SW480 (cell line): ENCODE data around the gene LIN7A.

ENCODE experiments used
- DNase-seq: peaks from one replicate; pipeline ENCODE4 v3.0.0-alpha.2; 2016; ENCODE audit warnings: low spot score

The LIN7A gene, protein sequence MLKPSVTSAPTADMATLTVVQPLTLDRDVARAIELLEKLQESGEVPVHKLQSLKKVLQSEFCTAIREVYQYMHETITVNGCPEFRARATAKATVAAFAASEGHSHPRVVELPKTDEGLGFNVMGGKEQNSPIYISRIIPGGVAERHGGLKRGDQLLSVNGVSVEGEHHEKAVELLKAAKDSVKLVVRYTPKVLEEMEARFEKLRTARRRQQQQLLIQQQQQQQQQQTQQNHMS

DNA sequence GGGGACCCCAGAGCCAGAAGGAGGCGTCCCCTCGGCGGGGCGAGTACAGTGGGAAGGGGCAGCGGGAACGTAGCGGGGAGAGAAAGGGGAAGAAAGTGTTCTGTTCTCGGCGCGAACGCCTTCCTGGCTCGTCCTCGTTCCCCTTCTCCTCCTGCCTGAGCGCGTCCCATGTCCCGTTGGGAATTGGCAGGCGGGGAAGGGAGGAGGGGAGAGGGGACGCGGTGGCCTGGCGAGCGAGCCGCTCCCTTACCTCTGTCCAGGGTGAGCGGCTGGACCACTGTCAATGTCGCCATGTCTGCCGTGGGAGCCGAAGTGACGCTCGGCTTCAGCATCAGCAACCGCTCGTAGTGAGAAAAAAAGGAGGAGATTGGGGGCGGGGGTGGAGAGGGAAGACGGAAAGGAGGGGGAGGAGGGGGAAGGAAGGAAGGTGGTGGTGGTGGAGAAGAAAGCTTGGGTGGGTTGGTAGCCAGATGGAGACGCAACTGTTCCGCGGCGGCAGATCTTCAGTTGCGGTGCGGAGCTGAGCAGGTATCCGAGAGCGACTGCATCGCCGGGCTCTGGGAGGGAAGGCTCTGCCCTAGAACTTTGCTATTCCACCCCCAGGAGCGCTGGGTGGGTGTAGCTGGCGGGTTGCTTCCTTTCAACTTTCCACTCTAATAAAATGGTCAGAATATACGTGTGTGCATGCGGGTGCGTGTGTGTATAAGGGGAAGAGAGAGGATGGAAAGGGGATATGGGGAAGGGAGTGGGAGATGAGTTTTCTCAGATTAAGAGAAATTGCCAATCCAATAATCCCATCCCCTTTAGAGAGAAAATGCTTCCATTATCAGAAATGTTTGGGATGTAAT is at the start of gene LIN7A:
Gene LIN7A, minus strand, starts transcription at position 544 of the 848 bp plus-strand sequence. Its CDS starts 212 bp downstream, at position 332.
- peak; percentile 8 for DNase-seq

DNA sequence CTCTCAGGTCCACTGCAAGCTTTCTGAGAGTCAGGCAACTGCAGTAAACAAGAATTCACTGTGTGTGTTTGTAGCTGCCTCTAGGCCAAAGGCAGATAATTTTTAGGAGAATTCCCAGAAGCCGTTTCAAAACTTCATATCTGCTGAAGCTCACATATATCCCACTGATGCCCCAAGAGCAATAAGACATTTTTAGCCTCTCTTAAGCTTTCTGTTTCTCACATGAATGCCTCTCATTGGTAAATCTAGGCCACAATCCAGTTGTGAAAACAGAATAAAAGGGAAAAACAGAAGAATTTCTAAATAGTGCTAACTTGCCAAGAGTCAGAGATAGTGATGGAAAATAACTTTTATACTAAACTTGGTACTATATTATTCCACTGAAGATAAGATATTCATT is 48.5 kb upstream of the LIN7A start:
- no peak for DNase-seq

DNA sequence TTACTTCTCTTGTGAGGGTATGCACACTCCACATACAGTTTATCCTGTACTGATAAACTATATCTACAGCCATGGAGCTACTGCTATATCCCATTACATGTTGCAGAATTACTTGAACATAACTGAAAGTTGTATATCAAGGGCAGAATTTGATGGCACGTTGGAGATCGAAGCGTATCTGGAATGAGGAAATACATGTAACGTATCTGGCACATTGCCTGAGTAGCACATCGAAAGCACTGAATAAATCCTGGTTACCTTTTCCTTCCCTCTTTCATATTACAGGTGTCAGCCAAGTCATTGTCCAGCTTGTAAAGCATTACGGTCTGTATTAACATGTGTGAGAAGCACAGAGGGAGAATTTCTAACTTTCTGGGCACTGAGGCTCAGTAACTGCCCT is 42.1 kb upstream of the LIN7A start:
- no peak for DNase-seq

DNA sequence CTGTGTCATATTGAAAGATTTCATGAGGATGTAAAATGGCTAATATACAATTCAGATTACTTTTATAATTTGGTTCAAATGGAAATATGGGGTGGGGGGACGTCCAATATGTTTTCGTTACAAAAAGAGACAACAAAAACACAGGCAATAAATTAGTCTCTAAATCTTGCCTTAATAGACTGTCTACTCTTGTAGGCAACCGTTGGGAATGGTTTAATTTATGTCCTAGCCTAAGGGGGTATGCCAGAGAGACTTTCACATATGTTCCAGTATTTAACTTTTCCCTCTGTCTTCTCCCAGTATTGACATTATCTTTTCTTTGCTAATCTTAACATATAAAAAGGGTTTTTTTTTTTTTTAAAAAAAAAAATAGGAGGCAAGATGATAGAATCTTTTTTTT is 41.5 kb upstream of the LIN7A start:
- no peak for DNase-seq

DNA sequence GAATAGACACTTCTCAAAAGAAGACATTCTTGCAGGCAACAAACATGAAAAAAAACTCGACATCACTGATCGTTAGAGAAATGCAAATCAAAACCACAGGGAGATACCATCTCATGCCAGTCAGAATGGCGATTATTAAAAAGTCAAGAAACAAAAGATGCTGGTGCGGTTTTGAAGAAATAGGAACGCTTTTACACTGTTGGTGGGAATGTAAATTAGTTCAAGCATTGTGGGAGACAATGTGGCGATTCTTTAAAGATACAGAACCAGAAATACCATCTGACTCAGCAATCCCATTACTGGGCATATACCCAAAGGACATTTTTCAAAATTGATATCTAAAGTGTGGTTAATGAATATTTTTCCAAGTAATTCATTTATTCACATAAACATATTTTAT is 39.6 kb upstream of the LIN7A start:
- no peak for DNase-seq

DNA sequence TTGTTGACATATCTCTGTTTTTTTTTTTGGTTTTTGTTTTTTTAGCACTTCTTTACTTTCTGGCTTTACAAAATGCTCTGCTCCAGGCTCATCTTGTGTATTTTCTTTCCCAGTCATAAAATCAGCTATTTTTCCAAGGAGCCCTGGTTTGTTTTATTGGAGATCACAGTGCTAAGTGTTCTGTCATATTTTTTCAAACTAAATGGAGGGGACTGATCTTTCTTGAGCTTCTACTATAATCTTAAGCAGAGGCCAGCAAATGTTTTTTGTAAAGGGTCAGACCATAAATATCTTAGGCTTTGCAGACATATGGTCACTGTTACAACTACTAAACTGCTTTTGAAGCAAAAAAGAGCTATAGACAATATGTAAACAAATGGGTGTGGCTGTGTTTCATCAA is 30.6 kb upstream of the LIN7A start:
- DNase-seq = no peak

DNA sequence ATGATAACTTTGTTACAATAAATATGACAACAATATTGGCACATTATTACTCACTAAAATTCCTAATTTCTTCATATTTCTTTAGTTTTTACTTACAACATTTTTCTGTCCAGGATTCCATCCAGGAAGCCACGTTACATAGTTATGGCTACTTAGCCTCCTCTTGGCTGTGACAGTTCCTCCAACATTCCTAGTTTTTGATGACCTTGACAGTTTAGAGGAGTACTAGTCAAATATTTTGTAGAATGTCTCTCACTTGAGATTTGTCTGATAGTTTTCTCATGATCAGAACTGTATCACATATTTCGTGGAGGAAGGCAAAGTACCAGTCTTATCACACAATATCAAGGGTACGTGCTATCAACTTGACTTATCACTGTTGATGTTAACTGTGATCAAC is 29.8 kb upstream of the LIN7A start:
- DNase-seq = no peak

DNA sequence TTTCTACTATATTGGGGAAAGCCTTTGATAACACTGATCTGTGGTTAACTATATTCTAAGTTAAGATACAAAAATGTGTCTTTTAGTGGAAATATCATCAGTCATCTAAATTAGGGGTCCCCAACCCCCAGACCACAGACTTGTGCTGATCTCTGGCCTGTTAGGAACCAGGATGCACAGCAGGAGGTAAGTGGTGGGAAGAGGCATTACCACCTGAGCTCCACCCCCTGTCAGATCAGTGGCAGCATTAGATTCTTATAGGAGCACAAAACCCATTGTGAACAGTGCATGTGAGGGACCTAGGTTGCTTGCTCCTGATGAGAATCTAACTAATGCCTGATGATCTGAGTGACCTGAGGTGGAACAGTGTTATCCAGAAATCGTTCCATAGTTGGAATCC is 28.3 kb upstream of the LIN7A start:
- no peak for DNase-seq

DNA sequence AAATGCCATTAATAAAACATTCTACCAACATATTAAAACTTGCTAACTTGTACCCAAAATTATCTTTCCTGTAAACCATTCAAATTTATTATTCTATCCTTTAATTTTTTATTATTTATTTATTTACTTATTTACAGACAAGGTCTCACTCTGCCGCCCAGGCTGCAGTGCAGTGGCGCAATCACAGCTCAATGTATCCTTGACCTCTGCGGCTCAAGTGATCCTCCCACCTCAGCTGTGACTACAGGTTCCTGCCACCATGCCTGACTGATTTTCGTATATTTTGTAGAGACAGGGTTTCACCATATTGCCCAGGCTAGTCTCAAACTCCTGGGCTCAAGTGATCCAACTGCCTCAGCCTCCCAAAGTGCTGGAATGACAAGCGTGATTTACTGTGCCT is 20.4 kb upstream of the LIN7A start:
- no peak for DNase-seq

DNA sequence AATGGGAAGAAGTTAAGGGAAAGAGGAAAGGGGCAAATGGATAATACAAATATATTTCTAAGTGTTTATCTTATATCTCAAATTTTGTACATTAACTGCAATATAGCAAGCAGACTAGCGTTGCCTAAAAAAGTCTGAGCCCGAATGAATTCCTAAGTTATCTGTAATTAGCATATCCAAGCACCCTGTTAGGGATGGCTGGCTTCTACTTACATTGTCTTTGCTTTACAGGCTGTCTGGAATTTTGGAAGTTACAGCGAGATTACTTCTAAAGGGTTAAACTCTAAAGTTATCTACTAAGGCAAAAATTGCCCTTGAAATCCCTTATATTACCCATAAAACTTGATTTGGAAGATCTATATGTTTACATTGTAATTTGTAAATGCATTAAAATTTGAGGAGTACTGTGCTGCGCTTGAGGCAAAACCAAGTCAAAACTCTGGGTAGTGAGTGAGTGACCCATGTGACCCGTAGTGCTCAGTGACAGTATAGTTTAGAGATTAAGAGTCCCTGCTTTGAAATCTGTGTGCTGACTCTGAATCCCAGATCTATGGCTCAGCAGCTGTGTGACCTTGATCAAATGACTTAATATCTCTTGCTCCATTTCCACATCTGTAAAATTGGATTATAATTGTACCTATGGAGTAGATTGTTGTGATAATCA is 17.3 kb upstream of the LIN7A start:
- no peak for DNase-seq

DNA sequence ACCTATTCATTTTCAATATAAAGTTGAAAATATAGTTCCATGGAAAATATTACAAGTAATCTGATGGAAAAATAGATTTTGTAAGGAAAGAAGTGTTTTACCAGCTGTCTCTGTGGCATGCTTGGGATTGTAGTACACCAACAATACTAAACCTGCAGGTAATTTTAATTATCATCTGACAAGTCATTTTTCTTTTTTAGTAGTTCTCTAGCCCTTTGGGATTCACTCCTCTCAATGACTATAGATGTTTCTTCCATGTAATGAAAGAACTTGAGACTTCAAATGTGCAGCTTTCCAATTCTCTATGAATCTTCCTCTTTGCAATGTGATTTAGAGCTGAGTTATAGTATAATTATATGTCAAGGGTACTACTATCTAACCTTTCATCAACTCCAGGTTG is 14.7 kb upstream of the LIN7A start:
- DNase-seq = no peak

DNA sequence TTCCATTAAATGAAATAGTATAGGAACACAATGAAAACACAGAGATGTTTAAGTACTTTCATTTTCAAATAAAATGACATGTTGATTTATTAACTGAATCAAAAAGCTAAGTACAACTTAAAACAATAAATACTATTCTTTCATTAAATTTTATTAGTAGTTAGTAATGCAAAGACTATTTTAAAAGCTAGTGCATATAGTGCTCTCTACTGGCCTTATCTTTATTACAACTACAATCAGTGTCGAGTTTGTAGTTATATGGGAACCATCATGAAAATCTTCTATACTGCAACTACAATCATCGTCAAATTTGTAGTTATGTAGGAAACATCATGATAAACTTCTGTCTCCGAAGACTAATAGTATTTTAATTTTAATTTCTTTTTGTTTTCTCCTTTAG is 8.9 kb upstream of the LIN7A start:
- DNase-seq = peak; percentile 4

DNA sequence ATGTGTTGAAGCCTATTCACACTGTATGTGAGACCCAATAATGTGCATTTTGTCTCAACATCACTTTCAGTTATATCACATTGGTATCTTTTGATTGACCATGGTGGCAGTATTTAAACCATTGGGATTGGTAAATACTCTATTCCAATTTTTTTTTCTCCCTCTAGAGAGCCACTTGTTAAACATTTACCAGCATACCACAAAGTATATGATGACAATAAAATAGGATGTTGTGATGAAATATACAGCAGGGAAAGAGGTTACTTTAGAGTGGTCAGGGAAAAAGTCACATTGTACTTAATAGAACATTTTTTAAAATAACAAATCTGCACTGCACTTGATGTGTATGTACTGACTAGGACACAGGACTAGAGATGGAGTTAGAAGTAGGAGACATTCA is 5.6 kb upstream of the LIN7A start:
- peak; percentile 36 for DNase-seq

DNA sequence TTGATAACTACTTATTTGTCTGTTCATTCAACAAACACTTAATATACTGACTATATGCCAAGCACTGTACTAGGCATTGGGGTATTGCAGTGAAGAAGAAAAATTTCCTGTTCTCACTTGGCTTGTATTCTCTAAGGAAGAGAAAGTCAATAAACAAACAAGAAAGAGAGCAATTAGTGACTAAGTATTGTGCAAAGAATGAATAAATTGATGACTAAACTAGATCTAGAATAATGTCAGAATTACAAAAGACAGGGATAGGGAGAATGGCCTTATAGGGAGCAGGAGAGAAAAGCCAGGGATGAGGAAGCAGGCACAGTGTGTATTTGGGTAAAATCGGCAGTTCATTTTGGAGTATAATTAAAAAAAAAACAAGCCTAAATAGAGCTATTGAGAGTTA is 4.2 kb upstream of the LIN7A start:
- DNase-seq = no peak

DNA sequence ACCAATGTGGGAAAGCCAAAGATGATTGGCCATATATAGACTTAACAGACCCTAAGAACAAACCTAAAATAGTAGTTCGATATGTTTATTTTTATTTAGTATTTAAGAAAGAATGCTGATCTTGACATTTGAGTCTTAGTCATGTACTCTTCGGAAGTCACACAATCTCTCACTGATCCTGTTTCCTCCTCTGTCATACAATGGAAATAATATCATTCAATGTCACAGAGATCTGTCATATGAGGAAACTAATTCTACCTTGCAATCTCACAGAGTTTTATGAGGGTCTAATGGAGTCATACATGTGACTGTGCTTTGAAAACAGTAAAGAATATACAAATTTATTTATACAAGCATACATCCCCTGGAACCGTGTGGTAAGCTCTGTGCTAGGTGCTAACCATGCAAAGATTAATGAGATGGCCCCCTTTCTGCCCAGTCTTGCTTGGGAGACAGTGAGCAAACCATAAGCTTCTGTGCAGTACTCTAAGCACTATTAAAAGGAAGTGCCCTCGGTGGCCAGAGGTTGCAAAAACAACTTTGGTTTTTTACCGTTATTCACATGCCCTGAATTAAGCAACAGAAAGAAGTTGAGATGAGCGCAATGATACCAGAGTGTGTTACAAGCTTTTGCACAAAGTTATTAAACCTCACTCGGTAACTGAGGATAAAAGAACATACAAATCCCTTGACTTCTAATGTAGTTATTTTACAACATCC is 1.7 kb upstream of the LIN7A start:
- DNase-seq = no peak

DNA sequence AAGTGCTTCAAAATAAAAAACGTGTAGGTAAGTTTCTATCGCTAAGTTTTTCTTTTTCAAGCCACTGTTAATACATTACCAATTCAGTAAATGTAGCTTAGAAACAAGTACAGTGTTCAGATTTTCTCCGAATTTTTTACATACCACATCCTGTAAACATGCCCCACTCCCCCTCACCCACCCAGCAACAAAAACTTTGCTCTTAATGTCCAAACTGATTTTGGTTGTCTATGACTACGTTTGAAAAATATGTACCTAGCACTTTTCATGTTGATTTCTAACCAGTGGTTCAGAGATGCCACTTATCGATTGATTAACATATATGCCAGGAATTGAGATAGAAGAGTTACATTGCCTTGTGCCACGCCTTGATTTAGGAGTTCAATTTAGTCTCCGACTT is 663 bp upstream of the LIN7A start:
- no peak for DNase-seq

DNA sequence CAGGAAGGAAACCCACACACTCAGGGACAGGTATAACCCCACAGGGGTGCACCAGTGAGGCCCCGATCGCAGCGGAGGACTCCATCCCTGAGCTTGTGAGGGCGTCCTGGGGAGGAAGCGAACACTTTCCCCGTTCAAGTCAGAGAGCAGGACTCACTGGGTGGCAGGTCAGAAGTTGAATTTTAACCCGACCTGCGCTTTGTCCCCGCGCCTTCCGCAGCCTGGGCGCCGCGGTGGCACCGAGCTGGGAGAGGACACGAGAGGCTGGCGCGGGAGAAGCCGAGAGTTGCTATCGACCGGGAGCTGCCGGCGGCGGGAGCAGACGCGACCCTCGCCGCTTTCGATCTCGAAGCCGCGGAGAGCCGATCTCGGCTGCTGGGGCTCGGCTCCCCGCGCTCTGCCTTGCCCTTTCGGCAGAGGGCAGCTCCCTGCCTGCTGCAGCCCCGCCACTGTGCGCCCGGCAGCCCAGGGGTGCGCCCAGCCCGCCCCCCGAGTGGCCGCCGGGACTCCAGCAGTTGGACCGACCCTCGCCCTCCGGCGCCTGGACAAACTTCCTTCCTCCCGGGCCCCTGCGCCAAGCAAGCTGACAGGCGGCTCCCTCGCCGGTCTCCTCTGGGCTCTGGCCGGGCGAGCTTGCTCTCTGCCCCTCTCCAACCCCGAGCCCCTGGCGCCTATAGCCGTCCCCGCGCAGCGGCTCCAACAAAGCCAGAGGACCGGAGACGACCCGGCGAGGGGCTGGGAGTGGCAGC is 918 bp downstream of the LIN7A start:
- peak; percentile 58 for DNase-seq

DNA sequence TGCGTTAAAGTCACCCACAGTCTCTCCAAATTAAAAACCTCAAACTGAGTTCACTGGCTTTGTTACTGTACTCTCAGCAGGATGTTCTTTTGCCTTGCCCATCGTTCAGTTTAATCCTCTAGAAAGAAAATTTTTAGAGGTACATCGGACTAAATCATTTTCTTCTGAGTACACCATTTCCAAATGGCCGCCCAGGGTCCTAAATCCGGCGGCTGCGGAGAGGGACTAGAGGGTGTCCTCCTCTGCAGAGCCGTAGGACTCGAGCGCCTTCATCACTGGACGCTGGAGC is 1.4 kb downstream of the LIN7A start:
- no peak for DNase-seq

DNA sequence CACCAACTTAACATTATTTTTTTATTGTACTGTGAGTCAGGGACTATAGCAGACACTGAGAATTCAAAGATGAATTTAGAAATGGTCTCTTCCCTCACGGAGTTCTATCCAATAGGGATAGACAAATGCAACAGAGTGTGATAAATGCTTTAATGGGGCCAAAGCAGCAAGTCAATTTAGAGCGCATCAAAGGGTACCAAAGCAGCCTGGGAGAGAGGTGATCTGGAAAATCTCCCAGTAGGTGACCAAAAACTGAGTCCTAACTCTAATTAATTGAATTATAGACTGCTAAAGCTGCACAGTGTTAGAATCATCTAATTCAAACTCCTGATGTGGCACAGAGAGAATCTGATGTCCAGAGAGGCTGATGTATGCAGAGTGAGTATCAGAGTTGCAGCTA is 2.6 kb downstream of the LIN7A start:
- no peak for DNase-seq

DNA sequence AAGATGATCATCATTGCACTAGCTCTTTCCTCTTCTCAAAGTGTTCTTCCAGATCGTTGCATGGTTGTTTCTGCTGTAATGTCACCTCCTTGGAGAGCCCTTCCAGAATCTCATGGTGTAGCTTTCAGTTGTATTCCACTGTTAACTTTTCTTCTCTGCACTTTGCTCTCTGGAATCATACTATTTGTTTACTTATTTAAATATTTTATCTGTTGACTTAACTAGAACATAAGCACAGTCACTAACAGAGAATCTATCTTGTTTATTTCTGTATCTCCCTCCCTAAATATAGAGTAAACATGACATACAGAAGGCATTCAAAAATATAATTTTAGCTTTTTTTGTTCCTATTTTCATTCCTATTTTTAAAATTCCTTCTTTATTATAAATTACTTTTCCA is 11.8 kb downstream of the LIN7A start:
- DNase-seq = no peak

DNA sequence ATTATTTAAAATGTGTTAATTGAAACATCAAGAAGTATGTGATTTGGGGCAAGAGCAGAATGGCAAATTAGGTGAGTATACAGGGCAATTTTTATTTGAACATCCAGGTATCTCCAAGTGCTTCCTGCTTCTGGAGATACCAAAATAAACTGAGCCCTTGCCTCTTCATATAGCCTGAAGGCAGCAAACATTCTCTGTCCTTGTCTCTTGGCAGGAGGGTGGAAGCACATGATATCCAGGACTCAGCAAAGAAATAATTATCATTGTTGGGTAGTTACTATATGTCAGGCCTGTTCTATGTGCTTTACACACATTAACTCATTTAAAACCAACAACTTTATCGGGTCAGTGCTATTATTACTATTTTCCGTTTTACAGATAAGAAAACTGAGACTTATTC is 12.5 kb downstream of the LIN7A start:
- DNase-seq = no peak

DNA sequence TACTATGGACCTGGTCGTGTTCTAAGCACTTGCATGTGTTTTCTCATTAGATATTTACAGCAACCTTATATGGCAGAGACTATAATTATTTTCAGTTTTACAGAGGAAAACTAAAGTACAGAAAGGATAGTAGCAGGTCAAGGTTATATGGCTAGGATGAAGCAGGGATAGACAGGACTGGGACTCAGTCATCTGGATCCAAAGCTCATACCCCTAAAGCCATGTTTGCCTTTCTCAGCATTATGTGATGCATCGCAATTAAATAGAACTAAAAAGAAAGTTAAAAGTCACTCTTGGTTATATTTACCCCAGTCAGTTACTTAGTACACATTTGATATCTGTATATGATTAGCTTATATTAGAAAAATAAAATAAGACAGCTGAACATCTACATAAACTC is 13.3 kb downstream of the LIN7A start:
- DNase-seq = no peak
